ENCODE results near the gene TBC1D22A.

DNA sequence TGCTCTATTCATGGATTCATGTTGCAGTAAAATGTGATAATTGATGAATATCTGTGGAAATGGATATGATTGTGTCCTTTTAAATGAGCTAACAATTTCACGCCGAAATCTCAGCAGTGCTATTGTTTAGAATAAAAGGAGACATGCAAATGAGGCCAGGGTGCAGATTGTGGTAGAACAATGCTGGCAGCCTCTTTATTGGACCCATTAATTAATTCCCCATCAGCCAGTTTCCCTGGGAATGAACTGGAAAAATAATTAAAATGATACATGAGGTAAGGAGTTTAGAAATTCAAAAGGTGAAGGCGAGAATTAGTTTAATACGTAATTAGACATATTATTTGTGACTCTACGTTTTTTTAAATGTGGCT is 306.2 kb downstream of the TBC1D22A start:
- TF ChIP-seq POLR2A (IDR thresholded peaks at IDR 0.05): no peak
- TF ChIP-seq, protein P1, sequence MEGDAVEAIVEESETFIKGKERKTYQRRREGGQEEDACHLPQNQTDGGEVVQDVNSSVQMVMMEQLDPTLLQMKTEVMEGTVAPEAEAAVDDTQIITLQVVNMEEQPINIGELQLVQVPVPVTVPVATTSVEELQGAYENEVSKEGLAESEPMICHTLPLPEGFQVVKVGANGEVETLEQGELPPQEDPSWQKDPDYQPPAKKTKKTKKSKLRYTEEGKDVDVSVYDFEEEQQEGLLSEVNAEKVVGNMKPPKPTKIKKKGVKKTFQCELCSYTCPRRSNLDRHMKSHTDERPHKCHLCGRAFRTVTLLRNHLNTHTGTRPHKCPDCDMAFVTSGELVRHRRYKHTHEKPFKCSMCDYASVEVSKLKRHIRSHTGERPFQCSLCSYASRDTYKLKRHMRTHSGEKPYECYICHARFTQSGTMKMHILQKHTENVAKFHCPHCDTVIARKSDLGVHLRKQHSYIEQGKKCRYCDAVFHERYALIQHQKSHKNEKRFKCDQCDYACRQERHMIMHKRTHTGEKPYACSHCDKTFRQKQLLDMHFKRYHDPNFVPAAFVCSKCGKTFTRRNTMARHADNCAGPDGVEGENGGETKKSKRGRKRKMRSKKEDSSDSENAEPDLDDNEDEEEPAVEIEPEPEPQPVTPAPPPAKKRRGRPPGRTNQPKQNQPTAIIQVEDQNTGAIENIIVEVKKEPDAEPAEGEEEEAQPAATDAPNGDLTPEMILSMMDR (IDR thresholded peaks at IDR 0.05): no peak
